HepG2 (cell line): ENCODE measurements around the gene RASSF4. TPM values are rescaled to one million over a fixed set of nuclear protein-coding genes. Genes with fewer than 3 reads are reported as not detected.
A peak's percentile ranks its signal among the peaks of the same experiment; 100 is the strongest.

Experiments used
- AHDC1 ChIP-seq: sonication (generic); formaldehyde crosslinking; IDR thresholded peaks from 2 replicates; pipeline ENCODE4 v1.5.1; 2020; ENCODE audit warnings: mild to moderate bottlenecking, missing genetic modification reagents, borderline replicate concordance
- ATM ChIP-seq: fragments of 450-650 bp; IDR thresholded peaks from 2 replicates; pipeline ENCODE4 v1.7.1; 2017; ENCODE audit warnings: mild to moderate bottlenecking, borderline replicate concordance
- GATAD1 ChIP-seq: IDR thresholded peaks from 2 replicates; pipeline ENCODE4 v1.6.1; 2016; ENCODE audit warnings: missing genetic modification reagents, missing compliant biosample characterization
- MIXL1 ChIP-seq: IDR thresholded peaks from 2 replicates; pipeline ENCODE4 v1.6.1; 2016
- MLXIP ChIP-seq: sonication (generic); formaldehyde crosslinking; IDR thresholded peaks from 2 replicates; pipeline ENCODE4 v1.9.0; 2021; ENCODE audit warnings: missing genetic modification reagents, borderline replicate concordance
- MTA1 ChIP-seq: sonication (generic); formaldehyde crosslinking; IDR thresholded peaks from 2 replicates; pipeline ENCODE4 v1.4.0; 2020; ENCODE audit warnings: missing genetic modification reagents, mild to moderate bottlenecking, borderline replicate concordance
- MTF1 ChIP-seq: sonication (generic); formaldehyde crosslinking; IDR thresholded peaks from 2 replicates; pipeline ENCODE4 v1.5.0; 2020; ENCODE audit warnings: missing genetic modification reagents
- NR2C2 ChIP-seq: sonication (generic); formaldehyde crosslinking; IDR thresholded peaks from 2 replicates; pipeline ENCODE4 v1.4.0; 2020; ENCODE audit warnings: missing genetic modification reagents, mild to moderate bottlenecking, moderate library complexity, borderline replicate concordance
- PITX1 ChIP-seq: sonication (generic); formaldehyde crosslinking; IDR thresholded peaks from 2 replicates; pipeline ENCODE4 v1.5.1; 2020; ENCODE audit warnings: mild to moderate bottlenecking, missing genetic modification reagents
- POLR2G ChIP-seq: fragments of 200-400 bp; formaldehyde crosslinking; IDR thresholded peaks from 2 replicates; pipeline ENCODE4 v1.6.1; 2018; ENCODE audit warnings: mild to moderate bottlenecking, low read depth, low read length, moderate library complexity
- PTBP1 ChIP-seq: fragments of 200-400 bp; formaldehyde crosslinking; IDR thresholded peaks from 2 replicates; pipeline ENCODE4 v1.6.1; 2018; ENCODE audit warnings: low read length, low read depth; ENCODE audit not compliant: poor library complexity, severe bottlenecking
- RXRB ChIP-seq: IDR thresholded peaks from 2 replicates; pipeline ENCODE4 v1.6.1; 2016; ENCODE audit warnings: borderline replicate concordance, missing genetic modification reagents, missing compliant biosample characterization
- SP1 ChIP-seq, 2 experiments: fragments of 450-650 bp in 1 of 2; sonication (generic) in 1 of 2; formaldehyde crosslinking in 1 of 2; IDR thresholded peaks; 2 replicates each; pipeline versions ENCODE4 v1.4.0 to v1.6.1; 2016 to 2020; ENCODE audit warnings: missing genetic modification reagents in 1 of 2
- SP140L ChIP-seq: sonication (generic); formaldehyde crosslinking; IDR thresholded peaks from 2 replicates; pipeline ENCODE4 v1.4.0; 2020; ENCODE audit warnings: missing genetic modification reagents, borderline replicate concordance
- TAF1 ChIP-seq: sonication (generic); formaldehyde crosslinking; IDR thresholded peaks from 2 replicates; pipeline ENCODE4 v1.4.0; 2020; ENCODE audit warnings: missing genetic modification reagents
- XRCC5 ChIP-seq: fragments of 200-400 bp; formaldehyde crosslinking; optimal IDR thresholded peaks from 2 replicates; pipeline ENCODE3; 2017; ENCODE audit warnings: mild to moderate bottlenecking, low read length
- ZFP91 ChIP-seq: sonication (generic); formaldehyde crosslinking; IDR thresholded peaks from 2 replicates; pipeline ENCODE4 v1.9.0; 2022; ENCODE audit warnings: missing genetic modification reagents, mild to moderate bottlenecking, borderline replicate concordance
- ZNF263 ChIP-seq: sonication (generic); formaldehyde crosslinking; IDR thresholded peaks from 2 replicates; pipeline ENCODE4 v1.4.0; 2020; ENCODE audit warnings: missing genetic modification reagents
- ZNF317 ChIP-seq: sonication (generic); formaldehyde crosslinking; IDR thresholded peaks from 2 replicates; pipeline ENCODE4 v1.5.0; 2020; ENCODE audit warnings: mild to moderate bottlenecking, missing genetic modification reagents
- polyA plus RNA-seq, 8 experiments: library from polyadenylated mRNA; depleted of rRNA in 3 of 8; stranded (reverse) in 7 of 8; unstranded in 1 of 8; fragments of >200 nt; fragmentation: Illumina TruSeq in 4 of 8; extraction: Trizol in 4 of 8; gene quantifications; 2 replicates each; pipeline versions ENCODE4 v1.2.1 to v1.2.3, GENCODE V29; 2011 to 2016; ENCODE audit warnings: low read depth in 4 of 8, missing spikeins in 1 of 8, mixed read lengths in 1 of 8; ENCODE audit not compliant: insufficient read depth in 1 of 8
- total RNA-seq, 5 experiments: library from RNA; depleted of rRNA; stranded (reverse); fragments of >200 nt; fragmentation: Illumina TruSeq; extraction: Trizol; gene quantifications; 2 replicates each; pipeline ENCODE4 v1.2.3, GENCODE V29; 2016; ENCODE audit warnings: low read depth in 1 of 5
- TF ChIP-seq, protein P1 (sequence below): IDR thresholded peaks from 2 replicates; pipeline ENCODE4 v1.6.1; 2018; ENCODE audit warnings: missing genetic modification reagents

RASSF4 gene
- total and polyA plus RNA-seq, 2 of the 13 experiments (the other 11 are each of a cell fraction or from before 2014, with no cell fraction given): 34.0 to 51.7 TPM

- TF ChIP-seq ATM (no peak), MIXL1 (CRISPR knock-in tag) (0 out of 2 replicates have a peak, but pooled peaks have one; percentile 17), TAF1 (CRISPR knock-in tag) (no peak), MTA1 (CRISPR knock-in tag) (no peak), PITX1 (CRISPR knock-in tag) (peak; percentile 77), ZNF263 (CRISPR knock-in tag) (no peak), SP140L (CRISPR knock-in tag) (no peak), GATAD1 (CRISPR knock-in tag) (peak; percentile 35; the same call in 1 of the 2 replicates), XRCC5 (peak; percentile 70), ZFP91 (CRISPR knock-in tag) (peak; percentile 25; the same call in 1 of the 2 replicates), PTBP1 (no peak), POLR2G (0 out of 2 replicates have a peak, but pooled peaks have one; percentile 32), MLXIP (no peak), ZNF317 (no peak), RXRB (peak; percentile 44), SP1 (IDR thresholded peaks at IDR 0.05) (no peak), SP1 (CRISPR knock-in tag; IDR thresholded peaks at IDR 0.05) (no peak), MTF1 (no peak), NR2C2 (peak; percentile 54; the same call in 1 of the 2 replicates), AHDC1 (CRISPR knock-in tag) (peak; percentile 67; the same call in 1 of the 2 replicates)
- TF ChIP-seq, protein P1, sequence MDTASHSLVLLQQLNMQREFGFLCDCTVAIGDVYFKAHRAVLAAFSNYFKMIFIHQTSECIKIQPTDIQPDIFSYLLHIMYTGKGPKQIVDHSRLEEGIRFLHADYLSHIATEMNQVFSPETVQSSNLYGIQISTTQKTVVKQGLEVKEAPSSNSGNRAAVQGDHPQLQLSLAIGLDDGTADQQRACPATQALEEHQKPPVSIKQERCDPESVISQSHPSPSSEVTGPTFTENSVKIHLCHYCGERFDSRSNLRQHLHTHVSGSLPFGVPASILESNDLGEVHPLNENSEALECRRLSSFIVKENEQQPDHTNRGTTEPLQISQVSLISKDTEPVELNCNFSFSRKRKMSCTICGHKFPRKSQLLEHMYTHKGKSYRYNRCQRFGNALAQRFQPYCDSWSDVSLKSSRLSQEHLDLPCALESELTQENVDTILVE (CRISPR knock-in tag): no peak
These were observed 30.7 kb downstream of the RASSF4 start (continued) for GRCh38 chr10:44990302-44990655.
